Stomach (tissue), 4 donors: ENCODE measurements around the gene DCTPP1.

Experiments
- CTCF ChIP-seq, 7 experiments: fragments of 450-650 bp in 4 of 7; fragments of 200-600 bp in 3 of 7; sonication (generic) in 3 of 7; IDR thresholded peaks; one replicate each; pipeline ENCODE4 v1.5.1; 2016 to 2019; ENCODE audit warnings: antibody characterized with exemption in 7 of 7, control low read depth in 2 of 7, mild to moderate bottlenecking in 1 of 7
- EP300 ChIP-seq: sonication (generic); formaldehyde crosslinking; IDR thresholded peaks from one replicate; pipeline ENCODE4 v1.6.1; 2017; ENCODE audit warnings: antibody characterized with exemption

DNA sequence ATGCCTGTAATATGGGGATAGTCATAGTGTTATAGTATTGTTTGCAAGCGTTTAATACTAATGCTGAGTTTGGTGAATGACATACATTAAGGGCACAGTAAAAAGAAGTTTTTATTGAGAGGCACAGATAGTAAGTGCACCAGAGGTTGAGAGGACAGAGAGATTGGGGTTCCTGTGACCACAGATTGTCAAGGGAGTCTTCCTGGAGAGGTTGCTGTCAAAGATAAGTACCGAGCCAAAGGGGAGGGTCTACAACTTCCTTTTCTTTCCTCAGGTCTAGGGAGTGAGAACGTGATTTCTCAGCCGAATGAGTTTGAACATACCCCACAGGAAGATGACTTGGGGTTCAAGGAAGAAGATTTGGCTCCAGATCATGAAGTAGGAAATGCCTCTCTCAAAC is 32.8 kb downstream of the DCTPP1 start:
- TF ChIP-seq CTCF (IDR thresholded peaks at IDR 0.05): no peak
- no peak for TF ChIP-seq EP300
